ENCODE measurements around the gene SHROOM1. TPM values are rescaled to one million over a fixed set of nuclear protein-coding genes. Genes with fewer than 3 reads are reported as not detected.

The SHROOM1 gene
- total and polyA plus RNA-seq, 2 of the 8 experiments (the other 6 are each of a cell fraction or from before 2014, with no cell fraction given): 3.9 to 5.2 TPM

DNA sequence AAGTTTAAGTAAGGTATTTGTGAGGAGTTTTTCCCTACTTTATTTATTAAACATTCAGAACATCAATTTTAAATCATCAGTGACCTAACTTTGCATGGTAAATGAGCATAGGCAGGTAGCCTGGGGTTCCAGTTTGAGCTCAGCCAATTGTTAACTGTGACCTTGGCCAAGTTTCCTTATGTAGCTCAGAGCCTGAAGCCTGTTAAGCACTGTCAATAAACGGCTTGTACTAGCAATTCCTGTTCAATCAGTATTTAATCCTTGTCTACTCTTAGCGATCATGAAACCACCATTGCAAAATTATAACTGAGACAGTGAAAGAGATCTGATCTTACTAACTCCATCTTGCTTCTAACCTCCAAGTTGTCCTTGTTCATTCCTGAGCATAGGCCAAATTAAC is 22.0 kb downstream of the SHROOM1 start:
- Histone ChIP-seq H4K20me1 (replicated peaks in 1 of 2; ENCODE audit: control insufficient read depth in 1 of 2, insufficient read depth in 2 of 2, low read length in 2 of 2) (no peaks in the 10 kb centered on the region), H3K79me2 (ENCODE audit: control insufficient read depth in 1 of 2, insufficient read depth in 2 of 2, low read length in 2 of 2) (no peaks in the 10 kb centered on the region), H3K14ac (ENCODE audit: insufficient read length) (no peak overlapping the region), H2BK12ac (ENCODE audit: low read depth, low read length) (no peak overlapping the region), H4K5ac (ENCODE audit: insufficient read length, low read depth, low read length) (no peak overlapping the region), H3K9me3 (ENCODE audit: insufficient read depth in 2 of 2, low read depth in 1 of 2, low read length in 1 of 2) (no peaks in the 10 kb centered on the region), H3K23me2 (ENCODE audit: low read depth, low read length) (no peaks in the 10 kb centered on the region; the same call in 1 of the 2 replicates), H3K23ac (ENCODE audit: insufficient read length) (no peak overlapping the region), H3K79me1 (ENCODE audit: low read depth, low read length) (no peaks in the 10 kb centered on the region), H4K8ac (ENCODE audit: extremely low read depth, insufficient read depth, low read length) (no peak overlapping the region), H3K56ac (replicated peaks; ENCODE audit: insufficient read length, low read depth, low read length) (no peak overlapping the region), H4K91ac (replicated peaks; ENCODE audit: insufficient read length, low read length) (no peak overlapping the region), H3K4ac (replicated peaks; ENCODE audit: insufficient read length, low read depth, low read length) (no peak overlapping the region), H2BK120ac (replicated peaks; ENCODE audit: low read depth, low read length) (no peak overlapping the region), H3K4me1 (replicated peaks in 1 of 4; ENCODE audit: control insufficient read depth in 3 of 4, insufficient read depth in 4 of 4, low read length in 3 of 4) (peaks cover 0 to 6% (median 2%) of the 10 kb centered on the region in 4 experiments; a peak in 5 of 7 replicates), H2AFZ (ENCODE audit: low read length) (no peak overlapping the region), H3K4me3 (ENCODE audit: extremely low read depth in 1 of 4, insufficient read depth in 2 of 4, low read depth in 3 of 4, low read length in 4 of 4) (no peak overlapping the region), H3K27me3 (replicated peaks in 1 of 4; ENCODE audit: control insufficient read depth in 3 of 4, extremely low read depth in 1 of 4, insufficient read depth in 3 of 4, low read length in 3 of 4) (peaks cover 14 to 25% (median 22%) of the 10 kb centered on the region in 4 experiments), H3K36me3 (ENCODE audit: control insufficient read depth in 2 of 4, insufficient read depth in 4 of 4, low read length in 3 of 4) (no peaks in the 10 kb centered on the region), H3K9ac (replicated peaks in 1 of 4; ENCODE audit: extremely low read depth in 1 of 4, low read depth in 3 of 4, low read length in 3 of 4) (no peak overlapping the region), H2BK15ac (ENCODE audit: low read length) (no peak overlapping the region), H2BK5ac (ENCODE audit: low read depth, low read length) (no peak overlapping the region), H2BK20ac (ENCODE audit: low read length) (no peak overlapping the region), H3K27ac (ENCODE audit: low read depth, low read length) (no peak overlapping the region), H3K18ac (ENCODE audit: extremely low read depth, low read length) (no peak overlapping the region), H3K4me2 (ENCODE audit: insufficient read depth in 1 of 2, low read depth in 2 of 2, low read length in 2 of 2) (no peak overlapping the region), H2AK5ac (ENCODE audit: low read depth, low read length) (no peak overlapping the region)
- whole genome bisulfite sequencing, 2 experiments (ENCODE audit: extremely low coverage in 1 of 2, insufficient coverage in 1 of 2, insufficient read length in 1 of 2, insufficient replicate concordance in 2 of 2, low coverage in 1 of 2, low lambda C conversion rate in 2 of 2, missing lambda C conversion rate in 1 of 2): 94% methylated on average over 2 of the region's 2 CpGs; no CpG with 5 or more reads in 1 of the 2 experiments
- ChIA-PET POLR2A (ENCODE audit: partially characterized antibody) (interaction anchor here (1.3 to 2.7 kb wide), 2 partner anchors 15 to 18 kb away, joined by 4 to 9 read pairs; no protein-coding TSS in a partner anchor), CTCF (ENCODE audit: partially characterized antibody) (interaction anchor here (1.6 to 6.9 kb wide), 8 partner anchors 12 to 57 kb away, joined by 6 to 82 read pairs (median 10); no protein-coding TSS in a partner anchor)
- DNase-seq (ENCODE audit: low read depth in 1 of 2, low spot score in 2 of 2) (no peak), FAIRE-seq (no peak)
- TF ChIP-seq SP2 (IDR thresholded peaks at IDR 0.05; ENCODE audit: low read length): no peak
- no peak for TF ChIP-seq KDM5A (IDR thresholded peaks at IDR 0.05; ENCODE audit: low read length)
- TF ChIP-seq, protein P1, sequence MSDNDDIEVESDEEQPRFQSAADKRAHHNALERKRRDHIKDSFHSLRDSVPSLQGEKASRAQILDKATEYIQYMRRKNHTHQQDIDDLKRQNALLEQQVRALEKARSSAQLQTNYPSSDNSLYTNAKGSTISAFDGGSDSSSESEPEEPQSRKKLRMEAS (IDR thresholded peaks at IDR 0.05): no peak
- no peak for TF ChIP-seq ASH2L (IDR thresholded peaks at IDR 0.05; ENCODE audit: low read length)
- no peak for TF ChIP-seq POLR2AphosphoS5 (IDR thresholded peaks at IDR 0.05; ENCODE audit: low read depth, low read length)
- TF ChIP-seq SUZ12 (IDR thresholded peaks at IDR 0.05; ENCODE audit: low read length): no peak
- TF ChIP-seq KDM4A (IDR thresholded peaks at IDR 0.05; ENCODE audit: low read depth, low read length, severe bottlenecking): no peak
- no peak for TF ChIP-seq EGR1 (IDR thresholded peaks at IDR 0.05; ENCODE audit: borderline replicate concordance, low read depth, low read length)
- no peak for TF ChIP-seq BRCA1 (IDR thresholded peaks at IDR 0.05; ENCODE audit: low read depth, low read length)
- TF ChIP-seq GTF2F1 (IDR thresholded peaks at IDR 0.05; ENCODE audit: borderline replicate concordance, low read depth, low read length): no peak
- TF ChIP-seq CBX8 (IDR thresholded peaks at IDR 0.05; ENCODE audit: borderline replicate concordance, low read depth, low read length): no peak
- no peak for TF ChIP-seq SIRT6 (IDR thresholded peaks at IDR 0.05; ENCODE audit: low read length)
- TF ChIP-seq CREB1 (IDR thresholded peaks at IDR 0.05): no peak
- no peak for TF ChIP-seq SP4 (IDR thresholded peaks at IDR 0.05; ENCODE audit: low read length)
- no peak for TF ChIP-seq BACH1 (IDR thresholded peaks at IDR 0.05; ENCODE audit: low read length)

Measured in H1 (cell line).